Stomach (tissue), 9 donors: ENCODE data around the gene ELP2. TPM values are rescaled to one million over a fixed set of nuclear protein-coding genes. Genes with fewer than 3 reads are reported as not detected.

Experiments used
- DNase-seq, 2 donors: peaks; one replicate each; pipeline versions ENCODE4 v3.0.0 to v3.0.0-alpha.2; 2013 to 2019
- H3K27ac ChIP-seq, 5 donors: fragments of 200-600 bp in 4 of 5; sonication (generic) in 4 of 5; one replicate each; pipeline ENCODE4 v1.5.1; 2013 to 2019; ENCODE audit warnings: mild to moderate bottlenecking in 1 of 5, moderate library complexity in 1 of 5
- H3K27me3 ChIP-seq, 3 donors: fragments of 200-600 bp; sonication (generic); one replicate each; pipeline ENCODE4 v1.5.1; 2017 to 2019; ENCODE audit warnings: mixed run types in 1 of 3
- H3K36me3 ChIP-seq, 4 donors: fragments of 200-600 bp; sonication (generic); 1 replicate in 3 of 4; 2 replicates in 1 of 4; pipeline ENCODE4 v1.5.1; 2016 to 2019
- H3K4me1 ChIP-seq, 4 donors: fragments of 200-600 bp; sonication (generic); one replicate each; pipeline ENCODE4 v1.5.1; 2016 to 2019
- H3K4me3 ChIP-seq, 4 donors: fragments of 200-600 bp; sonication (generic) in 3 of 4; one replicate each; pipeline ENCODE4 v1.5.1; 2016 to 2019; ENCODE audit warnings: mild to moderate bottlenecking in 1 of 4
- H3K9me3 ChIP-seq, 4 donors: fragments of 200-600 bp; sonication (generic); one replicate each; pipeline ENCODE4 v1.5.1; 2016 to 2019
- EP300 ChIP-seq: sonication (generic); formaldehyde crosslinking; IDR thresholded peaks from one replicate; pipeline ENCODE4 v1.6.1; 2017; ENCODE audit warnings: antibody characterized with exemption
- POLR2A ChIP-seq, 4 donors: fragments of 450-650 bp; IDR thresholded peaks; one replicate each; pipeline ENCODE4 v1.6.1; 2016; ENCODE audit warnings: antibody characterized with exemption in 4 of 4, control low read depth in 2 of 4, mild to moderate bottlenecking in 1 of 4, moderate library complexity in 1 of 4
- POLR2AphosphoS5 ChIP-seq, 3 donors: sonication (generic); formaldehyde crosslinking; IDR thresholded peaks; one replicate each; pipeline ENCODE4 v1.6.1; 2016; ENCODE audit warnings: antibody characterized with exemption in 3 of 3
- WGBS, 5 donors: extraction: QIAGEN DNeasy Blood & Tissue Kit in 3 of 5; methylation state at CpG; one replicate each; pipeline versions ENCODE4 v1.1.5 to v1.1.7; 2013 to 2018; 5-methylcytosine and 5-hydroxymethylcytosine counted together
- intact Hi-C: fragments of 100-400 bp; cut with DNase I; formaldehyde crosslinking; loops from one replicate; pipeline ENCODE4 v1.15.1; 2023; ENCODE audit warnings: low total_unique reads
- polyA plus RNA-seq, 3 donors: library from polyadenylated mRNA; stranded (reverse); fragments of 200-250 nt; gene quantifications; one replicate each; pipeline ENCODE4 v1.2.3, GENCODE V29; 2013
- total RNA-seq, 5 donors: library from RNA; depleted of rRNA; stranded (reverse); fragments of >200 nt; gene quantifications; one replicate each; pipeline versions ENCODE4 v1.1.0 to v1.2.3, GENCODE V29; 2014 to 2016
- TF ChIP-seq, protein P1 (sequence below), 7 experiments: fragments of 450-650 bp in 4 of 7; fragments of 200-600 bp in 3 of 7; sonication (generic) in 3 of 7; IDR thresholded peaks; one replicate each; pipeline ENCODE4 v1.5.1; 2016 to 2019; ENCODE audit warnings: antibody characterized with exemption in 7 of 7, control low read depth in 2 of 7, mild to moderate bottlenecking in 1 of 7
- donor health status: healthy with polysubstance abuse.
- donor health status: Bipolar disorder and iron deficiency.
- donor health status: healthy.

The ELP2 gene
- total and polyA plus RNA-seq, 8 donors = 24.1 to 278 (median 63.4) TPM

DNA sequence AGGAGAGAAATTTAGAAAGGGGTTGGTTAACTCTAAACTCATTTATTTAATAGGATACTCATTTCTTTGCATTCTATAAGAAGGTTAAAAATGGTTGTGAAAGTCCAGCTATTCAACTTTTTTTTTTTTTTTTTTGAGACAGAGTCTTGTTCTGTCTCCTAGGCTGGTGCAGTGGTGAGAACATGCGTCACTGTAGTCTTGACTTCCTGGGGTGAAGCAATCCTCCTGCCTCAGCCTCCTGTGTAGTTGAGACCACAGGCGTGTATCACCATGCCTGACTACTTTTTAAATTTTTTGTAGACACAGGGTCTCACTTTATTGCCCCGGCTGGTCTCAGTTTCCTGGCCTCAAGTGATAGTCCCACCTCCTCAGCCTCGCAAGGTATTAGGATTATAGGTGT lies 11.9 kb downstream of the ELP2 start:
- H3K27me3 ChIP-seq = no peaks in the 10 kb centered on the region
- no peak overlapping the region for H3K4me3 ChIP-seq
- H3K9me3 ChIP-seq = no peaks in the 10 kb centered on the region
- 93 to 98% (median 95%) methylated on average over 4 of the region's 4 CpGs for WGBS, 5 donors
- intact Hi-C loops = no loop called here
- no peak overlapping the region for H3K27ac ChIP-seq
- DNase-seq = no peak
- H3K36me3 ChIP-seq = peaks cover 38 to 100% (median 99%) of the 10 kb centered on the region in 4 donors
- TF ChIP-seq POLR2AphosphoS5 (IDR thresholded peaks at IDR 0.05) (no peak), EP300 (no peak), POLR2A (IDR thresholded peaks at IDR 0.05) (no peak)
- TF ChIP-seq, protein P1, sequence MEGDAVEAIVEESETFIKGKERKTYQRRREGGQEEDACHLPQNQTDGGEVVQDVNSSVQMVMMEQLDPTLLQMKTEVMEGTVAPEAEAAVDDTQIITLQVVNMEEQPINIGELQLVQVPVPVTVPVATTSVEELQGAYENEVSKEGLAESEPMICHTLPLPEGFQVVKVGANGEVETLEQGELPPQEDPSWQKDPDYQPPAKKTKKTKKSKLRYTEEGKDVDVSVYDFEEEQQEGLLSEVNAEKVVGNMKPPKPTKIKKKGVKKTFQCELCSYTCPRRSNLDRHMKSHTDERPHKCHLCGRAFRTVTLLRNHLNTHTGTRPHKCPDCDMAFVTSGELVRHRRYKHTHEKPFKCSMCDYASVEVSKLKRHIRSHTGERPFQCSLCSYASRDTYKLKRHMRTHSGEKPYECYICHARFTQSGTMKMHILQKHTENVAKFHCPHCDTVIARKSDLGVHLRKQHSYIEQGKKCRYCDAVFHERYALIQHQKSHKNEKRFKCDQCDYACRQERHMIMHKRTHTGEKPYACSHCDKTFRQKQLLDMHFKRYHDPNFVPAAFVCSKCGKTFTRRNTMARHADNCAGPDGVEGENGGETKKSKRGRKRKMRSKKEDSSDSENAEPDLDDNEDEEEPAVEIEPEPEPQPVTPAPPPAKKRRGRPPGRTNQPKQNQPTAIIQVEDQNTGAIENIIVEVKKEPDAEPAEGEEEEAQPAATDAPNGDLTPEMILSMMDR (IDR thresholded peaks at IDR 0.05) = no peak
- H3K4me1 ChIP-seq = no peaks in the 10 kb centered on the region

DNA sequence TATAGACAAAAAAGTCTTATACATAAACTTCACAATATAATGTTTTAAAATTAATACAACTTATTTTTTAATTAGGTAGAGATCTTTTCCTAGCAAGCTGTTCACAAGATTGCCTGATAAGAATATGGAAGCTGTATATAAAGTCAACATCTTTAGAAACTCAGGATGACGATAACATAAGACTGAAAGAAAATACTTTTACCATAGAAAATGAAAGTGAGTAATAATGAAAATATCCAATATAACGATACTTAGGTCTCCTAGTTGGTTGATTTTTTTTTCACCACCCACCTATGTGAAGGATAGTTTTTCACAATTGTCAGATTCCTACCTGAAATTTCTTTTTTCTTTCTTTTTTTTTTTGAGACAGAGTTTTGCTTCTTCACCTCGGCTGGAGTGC lies 13.1 kb downstream of the ELP2 start:
- TF ChIP-seq EP300 = no peak
- TF ChIP-seq, protein P1 (IDR thresholded peaks at IDR 0.05) = no peak
- no peak for TF ChIP-seq POLR2AphosphoS5 (IDR thresholded peaks at IDR 0.05)
- no peak for TF ChIP-seq POLR2A (IDR thresholded peaks at IDR 0.05)
- Histone ChIP-seq H3K9me3 (no peaks in the 10 kb centered on the region), H3K36me3 (peaks cover 40 to 100% (median 100%) of the 10 kb centered on the region in 4 donors), H3K27me3 (no peaks in the 10 kb centered on the region), H3K4me1 (no peaks in the 10 kb centered on the region), H3K27ac (no peak overlapping the region), H3K4me3 (no peak overlapping the region)
- 84 to 90% (median 89%) methylated on average over 3 of the region's 3 CpGs for WGBS, 5 donors
- DNase-seq = no peak
- intact Hi-C loops = no loop called here

DNA sequence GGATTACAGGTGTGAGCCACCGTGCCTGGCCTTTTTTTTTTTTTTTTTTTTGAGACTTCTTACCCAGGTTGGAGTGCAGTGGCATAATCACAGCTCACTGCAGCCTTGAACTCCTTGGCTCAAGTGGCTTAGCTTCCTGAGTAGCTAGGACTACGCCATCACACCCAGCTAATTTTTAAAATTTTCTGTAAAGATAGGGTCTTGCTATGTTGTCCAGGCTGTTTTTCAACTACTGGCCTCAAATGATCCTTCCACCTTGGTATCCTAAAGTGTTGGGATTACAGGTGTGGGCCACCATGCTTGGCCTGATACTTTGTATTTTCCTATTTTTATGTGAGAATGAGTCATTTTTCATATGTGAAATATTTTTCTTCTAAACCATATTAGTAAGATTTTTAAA lies 13.7 kb downstream of the ELP2 start:
- WGBS, 5 donors = 95 to 98% (median 96%) methylated on average over 1 to 2 of the region's 2 CpGs
- no peak overlapping the region for H3K27ac ChIP-seq
- H3K36me3 ChIP-seq = peaks cover 40 to 100% (median 100%) of the 10 kb centered on the region in 4 donors
- no peaks in the 10 kb centered on the region for H3K4me1 ChIP-seq
- H3K9me3 ChIP-seq = no peaks in the 10 kb centered on the region
- DNase-seq = no peak
- intact Hi-C loops = no loop called here
- H3K4me3 ChIP-seq = no peak overlapping the region
- no peaks in the 10 kb centered on the region for H3K27me3 ChIP-seq
- TF ChIP-seq, protein P1 (IDR thresholded peaks at IDR 0.05) = no peak
- TF ChIP-seq POLR2A (IDR thresholded peaks at IDR 0.05) (no peak), POLR2AphosphoS5 (IDR thresholded peaks at IDR 0.05) (no peak), EP300 (no peak)

DNA sequence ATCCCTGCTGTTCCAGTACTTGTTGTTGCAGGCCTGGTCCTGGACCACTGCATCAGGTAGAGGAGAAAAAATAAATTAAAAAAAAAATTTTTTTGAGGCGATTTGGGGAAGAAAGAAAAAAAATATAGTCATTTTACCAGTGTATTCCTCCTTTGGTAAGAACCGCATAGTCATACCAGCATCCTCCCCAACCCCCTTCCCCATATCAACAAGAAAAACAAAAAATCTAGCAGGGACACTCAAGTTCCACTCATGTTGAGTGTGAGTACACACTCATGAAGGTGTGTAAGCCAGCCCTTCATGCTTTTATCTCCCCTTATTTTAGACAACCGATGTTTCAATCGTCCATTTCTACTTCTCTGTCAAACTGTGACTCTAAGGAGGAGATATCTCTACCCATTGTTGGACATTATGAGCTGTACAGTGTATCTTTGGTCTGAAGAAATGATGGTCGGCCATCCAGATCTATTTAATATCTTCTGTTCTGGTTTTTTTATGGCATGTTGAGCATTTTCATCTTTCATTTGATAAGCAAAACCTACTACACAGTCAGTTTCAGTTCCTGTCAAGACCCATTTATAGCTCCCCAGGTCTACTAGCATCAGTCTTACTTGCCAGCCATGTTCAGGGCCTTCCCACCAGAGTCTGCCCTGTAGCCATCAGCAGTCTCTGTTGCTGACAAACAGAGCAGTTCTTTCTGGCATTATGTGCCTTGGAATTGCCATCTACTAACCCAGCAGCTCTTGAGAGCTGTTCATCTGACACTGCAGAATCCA lies 20.0 kb downstream of the ELP2 start:
- 90 to 97% (median 94%) methylated on average over 5 of the region's 5 CpGs for WGBS, 5 donors
- no peaks in the 10 kb centered on the region for H3K4me1 ChIP-seq
- H3K27ac ChIP-seq = no peak overlapping the region
- peaks cover 19 to 100% (median 99%) of the 10 kb centered on the region in 4 donors for H3K36me3 ChIP-seq
- H3K9me3 ChIP-seq = no peaks in the 10 kb centered on the region
- H3K4me3 ChIP-seq = no peak overlapping the region
- DNase-seq = no peak
- TF ChIP-seq, protein P1 (IDR thresholded peaks at IDR 0.05) = no peak
- TF ChIP-seq EP300 = no peak
- no peak for TF ChIP-seq POLR2A (IDR thresholded peaks at IDR 0.05)
- no peak for TF ChIP-seq POLR2AphosphoS5 (IDR thresholded peaks at IDR 0.05)
- intact Hi-C loops = no loop called here
- no peaks in the 10 kb centered on the region for H3K27me3 ChIP-seq
